GM21529 (cell line): Measurements from ENCODE around the gene HAUS8.

Experiments
- ATAC-seq: cut with Tn5 transposase; IDR thresholded peaks from one replicate; pipeline ENCODE4 v1.9.1; 2021; ENCODE audit not compliant: unreplicated experiment

HAUS8 gene

DNA sequence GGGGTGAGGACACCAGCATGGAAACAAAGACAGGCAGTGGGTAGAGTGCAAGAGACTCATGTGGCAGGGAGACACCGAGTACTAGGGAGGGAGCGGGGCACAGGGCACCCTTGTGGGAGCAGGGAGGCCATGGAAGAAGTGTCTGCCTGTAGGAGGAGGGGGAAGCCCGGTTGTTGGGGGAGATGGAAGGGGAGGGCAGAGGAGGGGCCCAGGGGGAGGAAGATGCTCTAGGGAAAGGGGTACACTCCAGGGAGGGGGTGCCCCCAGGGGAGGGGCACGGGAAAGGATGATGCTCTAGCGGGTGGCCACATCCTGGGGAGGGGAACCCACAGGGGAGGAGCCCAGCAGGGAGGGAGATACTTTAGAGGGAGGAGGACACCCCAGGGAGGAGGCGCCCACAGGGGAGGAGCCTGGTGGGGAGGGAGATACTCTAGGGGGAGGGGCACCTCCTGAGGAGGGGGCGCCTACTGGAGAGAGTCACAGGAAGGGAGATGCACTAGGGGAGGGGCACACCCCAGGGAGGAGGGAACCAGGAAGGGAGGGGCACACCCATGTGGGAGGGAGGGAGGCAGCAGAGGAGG lies 73.6 kb downstream of the HAUS8 start:
- no peak for ATAC-seq
